GM21526 (cell line): Measurements from ENCODE around the gene ZNF318.
A peak's percentile ranks its signal among the peaks of the same experiment; 100 is the strongest.
"Not testable (repeated sequence)": the region's sequence is repeated elsewhere in the genome, so short reads cannot be mapped to it uniquely, and the experiment has no call there.

Experiments
- ATAC-seq: cut with Tn5 transposase; IDR thresholded peaks from one replicate; pipeline ENCODE4 v1.9.1; 2021; ENCODE audit warnings: moderate library complexity; ENCODE audit not compliant: unreplicated experiment, low FRiP score

The ZNF318 gene

DNA sequence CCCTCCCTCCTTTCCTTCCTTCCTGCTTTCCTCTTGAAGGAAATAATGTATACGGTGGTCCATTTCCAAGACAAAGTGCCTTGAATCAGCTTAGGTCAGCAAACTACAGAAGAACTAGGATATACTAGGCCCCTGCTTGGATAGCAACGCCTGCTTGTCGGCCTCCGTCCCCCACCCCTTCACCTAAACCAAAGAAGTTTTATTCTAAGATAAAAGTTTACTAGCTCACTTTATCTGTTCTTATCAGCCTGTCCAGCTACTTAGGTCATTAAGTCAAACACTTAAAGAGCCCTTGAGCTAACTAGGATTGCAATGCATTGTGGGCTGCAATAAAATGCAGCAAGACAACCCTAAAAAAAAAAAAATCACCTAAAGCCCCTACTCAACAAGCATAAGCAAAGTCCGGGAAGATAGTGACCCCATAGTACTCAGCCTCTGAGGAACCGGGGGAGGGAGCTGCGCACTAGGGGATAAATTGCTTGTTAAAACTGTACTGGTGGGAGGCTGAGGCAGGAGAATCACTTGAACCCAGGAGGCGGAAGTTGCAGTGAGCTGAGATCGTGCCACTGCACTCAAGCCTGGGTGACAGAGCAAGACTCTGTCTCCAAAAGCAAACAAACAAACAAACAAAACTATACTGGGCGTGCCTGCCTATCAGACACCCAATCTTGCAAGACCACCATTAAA lies 21.4 kb upstream of the ZNF318 start:
- ATAC-seq: not testable (repeated sequence)

DNA sequence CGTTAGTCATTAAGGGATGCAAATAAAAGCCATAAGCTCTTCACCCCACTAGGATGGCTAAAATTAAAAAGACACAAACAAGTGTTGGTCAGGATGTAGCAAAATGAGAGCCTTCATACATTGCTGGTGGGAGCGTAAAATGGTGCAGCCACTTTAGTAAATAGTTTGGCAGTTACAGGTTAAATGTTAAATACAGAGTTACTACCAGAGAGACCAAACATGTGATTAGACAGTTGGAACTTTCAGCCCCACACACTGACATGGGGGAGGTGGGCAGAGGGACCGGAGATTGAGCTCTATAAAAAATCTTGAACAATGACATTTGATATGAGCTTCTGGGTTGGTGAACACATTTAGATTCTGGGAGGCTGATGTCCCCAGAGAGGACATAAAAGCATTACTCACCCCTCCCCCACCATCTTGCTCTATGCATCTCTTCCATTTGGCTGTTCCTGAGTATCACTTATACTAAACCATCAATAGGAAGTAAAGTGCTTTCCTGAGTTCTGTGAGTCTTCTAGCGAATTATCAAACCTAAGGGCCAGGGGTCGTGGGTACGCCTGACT lies 20.4 kb upstream of the ZNF318 start:
- no peak for ATAC-seq

DNA sequence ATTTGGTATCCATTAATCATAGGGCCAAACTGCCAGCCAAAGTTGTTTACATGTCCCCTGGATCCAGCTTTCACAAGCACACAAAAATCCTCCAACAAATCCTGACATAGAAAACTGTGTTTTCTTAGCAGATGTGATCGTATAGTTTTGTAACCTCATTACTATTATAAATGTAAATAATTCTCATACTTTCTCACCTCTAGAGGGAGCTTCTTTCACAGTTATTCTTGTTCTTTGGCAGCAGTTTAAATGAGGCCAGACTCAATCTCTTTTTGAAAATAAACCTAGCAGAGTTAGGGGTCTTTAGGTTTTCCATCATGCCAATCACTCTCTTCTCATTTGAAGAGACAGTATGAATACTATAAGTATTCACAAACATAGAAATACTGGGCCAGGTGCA lies 17.0 kb upstream of the ZNF318 start:
- no peak for ATAC-seq

DNA sequence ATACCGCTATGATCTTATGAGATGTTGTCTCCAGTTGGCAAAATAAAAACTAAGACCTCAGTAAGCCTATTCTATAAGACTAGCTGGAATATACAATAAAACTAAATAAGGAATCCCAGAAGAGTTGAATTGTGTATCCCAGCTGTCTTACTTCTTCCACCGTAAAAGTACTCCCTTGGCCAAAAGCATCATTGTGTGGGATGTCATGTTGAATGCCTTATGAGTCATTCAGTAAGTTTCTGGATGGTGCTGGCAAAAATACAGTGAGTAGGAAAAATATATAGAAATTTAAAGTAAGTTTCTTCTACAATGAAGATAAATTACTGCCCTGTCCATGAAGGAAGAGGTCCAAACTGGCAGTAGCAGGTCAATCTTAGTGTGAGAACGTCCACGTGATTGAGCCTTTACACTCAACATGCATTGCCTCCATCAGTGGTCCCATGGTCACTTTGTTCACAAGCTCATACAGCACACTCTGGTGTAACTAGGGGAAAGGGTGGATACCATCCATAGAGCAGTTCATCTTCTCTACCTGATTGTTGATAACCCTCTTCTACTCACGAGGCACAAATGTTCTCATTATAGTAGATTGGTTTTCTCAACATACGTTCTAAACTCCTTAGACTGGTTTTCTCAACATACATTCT lies 13.7 kb upstream of the ZNF318 start:
- ATAC-seq: no peak

DNA sequence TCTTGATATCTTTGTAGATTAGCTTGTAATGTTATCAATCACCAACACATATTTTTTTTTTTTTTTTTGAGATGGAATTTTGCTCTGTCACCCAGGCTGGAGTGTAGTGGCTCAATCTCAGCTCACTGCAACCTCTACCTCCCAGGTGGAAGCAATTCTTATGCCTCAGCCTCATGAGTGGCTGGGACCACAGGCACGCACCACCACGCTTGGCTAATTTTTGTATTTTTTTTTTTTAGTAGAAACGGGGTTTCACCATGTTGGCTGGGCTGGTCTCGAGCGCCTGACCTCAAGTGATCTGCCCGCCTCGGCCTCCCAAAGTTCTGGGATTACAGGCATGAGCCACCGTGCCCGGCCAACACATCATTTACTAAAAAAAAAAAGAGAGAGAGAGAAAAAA lies 11.4 kb upstream of the ZNF318 start:
- ATAC-seq: not testable (repeated sequence)

DNA sequence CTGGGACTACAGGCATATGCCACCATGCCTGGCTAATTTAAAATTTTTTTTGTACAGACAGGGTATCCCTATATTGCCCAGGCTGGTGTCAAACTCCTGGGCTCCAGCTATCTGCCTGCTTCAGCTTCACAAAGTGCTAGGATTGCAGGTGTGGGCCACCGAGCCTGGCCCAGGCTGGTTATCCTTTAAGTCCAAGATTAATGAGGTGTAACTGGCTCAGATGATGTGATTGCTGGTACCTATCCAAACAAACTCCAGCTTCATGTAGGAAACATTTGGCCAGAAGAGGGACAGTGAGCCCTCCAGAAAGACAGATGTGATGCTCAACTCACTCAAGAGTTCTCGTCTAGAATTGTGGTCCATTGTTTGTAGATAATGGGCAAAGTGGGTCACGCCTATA lies 9.2 kb upstream of the ZNF318 start:
- ATAC-seq: no peak

DNA sequence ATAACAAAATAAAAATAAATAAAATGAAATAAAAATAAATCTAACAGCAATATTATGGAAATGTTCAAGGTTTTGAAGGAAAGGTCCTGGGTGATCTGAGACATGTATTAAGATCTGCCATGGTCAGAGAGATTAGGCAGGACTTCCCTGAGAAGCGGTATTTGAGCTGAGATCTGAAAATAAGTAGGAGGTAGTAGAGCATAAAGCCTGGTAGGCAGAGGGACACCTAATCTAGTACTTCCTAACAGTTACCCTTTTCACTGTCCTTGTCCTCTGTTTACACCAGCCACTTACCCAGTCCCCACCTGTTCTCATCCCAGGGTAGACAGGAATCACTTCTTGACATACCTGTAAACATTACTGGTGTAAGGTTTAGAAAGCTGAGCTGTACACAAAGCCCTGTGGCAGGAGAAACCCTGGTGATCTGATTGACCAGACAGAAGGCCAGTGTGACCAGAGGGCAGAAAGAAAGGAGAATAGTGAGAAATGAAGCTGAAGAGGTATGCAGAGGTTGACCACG lies 8.3 kb upstream of the ZNF318 start:
- no peak for ATAC-seq

DNA sequence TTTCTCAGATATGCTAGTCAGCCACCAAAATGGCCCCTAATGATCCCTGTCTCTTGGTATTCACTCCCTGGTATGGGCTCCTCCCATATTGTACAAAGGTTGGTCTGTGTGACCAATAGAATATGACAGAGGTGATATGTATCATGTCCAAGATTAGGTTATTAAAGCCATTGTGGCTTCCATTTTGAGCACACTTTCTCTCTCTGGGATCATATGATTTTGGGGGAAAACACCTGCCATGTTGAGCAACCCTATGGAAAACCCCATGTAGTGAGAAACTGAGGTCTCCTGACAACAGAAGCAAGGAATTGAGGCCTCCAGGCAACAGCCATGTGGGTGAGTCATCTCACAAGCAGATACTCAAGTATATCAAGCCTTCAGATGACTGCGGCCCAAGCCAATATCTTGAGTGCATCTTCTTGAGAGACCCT lies 7.1 kb upstream of the ZNF318 start:
- no peak for ATAC-seq

DNA sequence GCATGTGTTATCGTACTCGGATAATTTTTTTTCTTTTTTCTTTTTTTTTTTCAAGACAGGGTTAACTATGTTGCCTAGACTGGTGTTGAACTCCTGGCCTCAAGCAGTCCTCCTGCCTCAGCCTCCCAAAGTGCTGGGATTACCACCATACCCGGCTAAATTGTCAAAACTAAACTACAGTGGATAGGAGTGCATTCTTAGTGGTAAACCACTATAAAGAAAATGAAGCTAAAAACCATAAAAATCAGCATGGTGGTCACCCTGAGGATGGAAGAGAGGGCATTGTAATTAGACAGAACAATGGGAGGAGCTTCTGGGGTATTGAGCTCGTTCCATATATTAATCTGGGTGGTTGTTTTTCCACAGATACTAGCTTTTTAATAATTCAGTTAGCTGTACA lies 6.2 kb upstream of the ZNF318 start:
- ATAC-seq: no peak

DNA sequence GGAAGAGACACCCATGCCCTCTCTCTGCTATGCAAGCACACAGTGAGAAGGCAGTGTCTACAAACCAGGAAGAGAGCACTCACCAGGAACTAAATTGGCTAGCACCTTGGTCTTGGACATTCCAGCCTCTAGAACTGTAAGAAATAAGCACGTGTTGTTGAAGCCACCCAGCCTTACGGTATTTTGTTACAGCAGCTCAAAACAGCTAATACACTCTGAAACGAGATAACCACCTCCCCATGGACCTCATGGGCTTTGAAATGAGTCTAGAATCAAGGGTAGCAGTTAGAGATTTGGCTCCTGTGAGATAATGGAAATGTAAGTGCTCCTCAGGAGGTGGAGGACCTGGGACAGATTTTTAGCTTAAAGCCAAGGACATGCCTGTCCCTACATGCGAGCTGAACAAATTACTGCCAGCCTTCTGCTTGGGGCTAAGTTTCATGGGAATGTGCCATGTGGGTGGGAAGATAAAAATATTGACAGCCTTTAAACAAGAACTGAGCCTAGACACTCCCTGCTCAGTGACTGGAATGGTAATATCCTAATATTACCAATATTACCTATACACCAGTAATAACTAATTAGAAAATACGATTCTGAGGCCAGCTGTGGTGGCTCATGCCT lies 3.9 kb upstream of the ZNF318 start:
- no peak for ATAC-seq

DNA sequence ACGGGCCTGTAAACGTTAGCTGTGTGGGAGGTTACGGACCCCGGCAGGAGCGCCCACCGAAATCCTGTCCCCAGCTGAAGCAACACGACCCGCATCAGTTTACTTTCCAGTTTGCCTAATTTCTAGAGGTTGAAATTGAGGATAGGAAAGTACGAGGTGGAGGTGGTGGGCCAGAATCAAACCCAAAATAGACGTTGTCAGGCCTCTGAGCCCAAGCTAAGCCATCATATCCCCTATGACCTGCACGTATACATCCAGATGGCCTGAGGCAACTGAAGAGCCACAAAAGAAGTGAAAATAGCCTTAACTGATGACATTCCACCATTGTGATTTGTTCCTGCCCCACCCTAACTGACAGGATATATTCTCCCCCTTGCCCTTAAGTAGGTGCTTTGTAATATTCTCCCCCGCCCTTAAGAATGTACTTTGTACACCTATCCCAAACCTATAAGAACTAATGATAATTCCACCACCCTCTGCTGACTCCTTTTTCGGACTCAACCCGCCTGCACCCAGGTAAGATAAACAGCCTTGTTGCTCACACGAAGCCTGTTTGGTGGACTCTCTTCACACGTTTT lies 645 bp upstream of the ZNF318 start:
- peak; percentile 6 for ATAC-seq

DNA sequence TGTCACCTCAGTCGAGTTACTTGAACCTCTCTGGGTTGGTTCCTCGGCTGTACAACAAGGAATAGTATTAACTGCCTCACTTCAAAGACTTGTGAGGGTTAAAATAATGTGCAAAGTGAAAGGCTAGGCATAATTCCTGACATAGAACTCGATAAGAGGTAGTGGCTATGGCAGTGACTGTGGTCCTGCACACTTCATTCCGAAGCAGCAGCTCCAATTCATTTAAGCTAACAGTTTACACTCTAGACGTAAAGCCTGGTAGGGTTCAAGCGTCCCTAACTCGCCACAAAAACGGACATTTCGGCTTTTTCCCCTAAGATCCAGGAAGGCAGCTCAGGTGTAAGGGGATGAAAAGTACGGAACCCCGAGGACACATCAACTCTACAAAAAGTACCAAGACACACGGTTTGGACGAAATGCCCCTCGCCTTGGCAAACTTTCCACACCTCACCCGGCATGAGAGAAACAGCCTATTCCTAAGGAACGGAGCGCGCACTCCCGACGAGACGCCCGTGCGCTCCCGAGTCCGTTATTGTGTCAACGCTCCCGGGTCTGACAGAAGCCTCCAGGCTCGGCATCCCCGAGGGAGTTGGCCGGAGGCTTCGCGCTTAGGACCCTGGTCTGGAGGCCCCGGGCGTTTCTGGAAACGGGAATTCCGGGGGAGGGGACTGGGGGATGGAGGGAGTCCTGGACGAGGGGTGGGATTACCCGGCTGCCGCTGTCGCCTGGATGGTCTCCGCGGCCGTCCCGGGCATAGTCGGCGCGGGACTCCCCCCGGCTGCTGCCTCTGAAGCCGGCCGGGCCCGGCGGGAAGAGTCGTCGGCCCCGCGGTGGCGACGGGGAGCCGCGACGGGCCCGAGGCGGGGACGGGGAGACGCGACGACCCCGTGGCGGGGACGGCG lies 937 bp downstream of the ZNF318 start:
- peak; percentile 4 for ATAC-seq

DNA sequence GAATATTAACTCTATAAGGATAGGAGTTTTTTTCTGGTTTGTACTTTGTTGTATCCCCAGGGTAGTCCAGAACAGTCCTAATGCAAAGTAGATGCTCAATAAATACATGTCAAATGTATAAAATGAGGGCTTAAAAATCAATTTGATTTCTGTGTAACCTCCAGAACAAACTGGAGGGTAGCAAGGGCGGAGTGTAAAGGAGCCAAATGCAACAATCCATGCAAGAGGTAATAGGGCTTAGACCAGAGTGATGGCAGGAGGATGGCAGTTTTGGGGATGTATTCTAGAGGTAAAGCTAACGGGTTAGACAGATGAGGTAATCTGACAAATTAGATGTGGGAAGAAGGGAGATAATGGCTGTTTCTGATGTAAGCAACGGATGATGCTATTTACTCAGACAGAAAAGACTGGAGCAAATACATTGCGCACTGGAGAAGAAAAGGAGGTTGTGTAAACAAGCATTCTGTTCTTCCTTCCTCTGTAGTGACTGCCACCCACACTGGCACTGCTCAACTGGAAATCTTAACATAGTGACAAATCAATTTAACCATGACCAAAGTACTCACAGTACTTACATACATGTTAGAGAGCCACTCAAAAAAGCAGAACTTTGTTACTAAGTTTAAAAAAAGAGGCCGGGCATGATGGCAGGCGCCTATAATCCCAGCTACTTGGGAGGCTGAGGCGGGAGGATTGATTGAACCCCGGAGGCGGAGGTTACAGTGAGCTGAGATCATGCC lies 2.0 kb downstream of the ZNF318 start:
- no peak for ATAC-seq

DNA sequence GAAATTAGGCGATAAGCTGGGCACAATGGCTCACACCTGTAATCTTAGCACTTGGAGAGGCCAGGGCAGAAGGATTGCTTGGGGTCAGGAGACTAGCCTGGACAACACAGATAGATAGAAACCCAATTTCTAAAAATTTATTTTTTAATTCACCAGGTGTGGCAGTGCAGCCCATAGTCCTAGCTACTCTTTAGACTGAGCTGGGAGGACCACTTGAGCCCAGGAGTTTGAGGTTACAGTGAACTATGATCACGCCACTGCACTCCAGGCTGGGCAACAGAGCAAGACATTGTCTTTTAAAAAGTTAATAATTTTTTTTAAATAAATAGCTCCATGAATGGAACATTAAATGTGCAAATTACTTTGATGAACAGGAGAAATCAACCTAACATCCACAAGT lies 8.2 kb downstream of the ZNF318 start:
- no peak for ATAC-seq

DNA sequence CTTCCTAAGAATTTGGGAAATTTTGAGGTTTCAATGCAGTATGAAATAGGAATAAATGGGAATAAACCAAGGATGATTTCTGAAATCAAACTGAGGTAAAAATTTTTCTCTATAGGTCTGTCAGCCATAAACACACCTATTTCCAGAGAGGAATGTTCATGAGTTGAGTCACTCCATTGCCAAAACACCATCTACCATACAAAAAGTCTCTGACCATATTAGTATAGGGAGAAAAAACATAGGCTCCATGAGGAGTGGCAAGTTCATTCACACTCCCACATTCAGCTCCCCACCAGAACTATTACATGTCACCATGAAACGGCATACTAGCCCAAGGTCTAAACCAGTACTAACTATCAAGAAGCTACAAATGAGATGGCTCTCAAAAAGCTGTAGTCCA lies 9.6 kb downstream of the ZNF318 start:
- ATAC-seq: no peak

DNA sequence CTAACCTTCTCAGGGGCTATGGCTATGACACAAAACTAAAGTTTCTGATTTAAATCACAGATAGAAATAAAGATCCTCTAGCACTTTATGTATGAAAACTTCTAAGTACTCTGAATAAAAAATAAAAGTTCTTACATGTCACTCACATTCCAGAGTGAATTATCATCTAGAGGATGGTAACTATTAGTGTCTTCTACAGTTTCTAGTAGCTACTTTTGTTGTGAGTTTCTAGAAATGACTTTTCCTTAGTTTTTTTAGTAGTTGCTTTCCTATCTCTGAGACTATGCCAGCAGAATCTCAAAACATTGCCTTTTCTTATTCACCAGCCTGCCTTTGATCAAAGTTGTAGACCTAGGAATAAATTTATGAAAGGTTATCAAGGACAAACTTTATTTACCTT lies 10.1 kb downstream of the ZNF318 start:
- no peak for ATAC-seq

DNA sequence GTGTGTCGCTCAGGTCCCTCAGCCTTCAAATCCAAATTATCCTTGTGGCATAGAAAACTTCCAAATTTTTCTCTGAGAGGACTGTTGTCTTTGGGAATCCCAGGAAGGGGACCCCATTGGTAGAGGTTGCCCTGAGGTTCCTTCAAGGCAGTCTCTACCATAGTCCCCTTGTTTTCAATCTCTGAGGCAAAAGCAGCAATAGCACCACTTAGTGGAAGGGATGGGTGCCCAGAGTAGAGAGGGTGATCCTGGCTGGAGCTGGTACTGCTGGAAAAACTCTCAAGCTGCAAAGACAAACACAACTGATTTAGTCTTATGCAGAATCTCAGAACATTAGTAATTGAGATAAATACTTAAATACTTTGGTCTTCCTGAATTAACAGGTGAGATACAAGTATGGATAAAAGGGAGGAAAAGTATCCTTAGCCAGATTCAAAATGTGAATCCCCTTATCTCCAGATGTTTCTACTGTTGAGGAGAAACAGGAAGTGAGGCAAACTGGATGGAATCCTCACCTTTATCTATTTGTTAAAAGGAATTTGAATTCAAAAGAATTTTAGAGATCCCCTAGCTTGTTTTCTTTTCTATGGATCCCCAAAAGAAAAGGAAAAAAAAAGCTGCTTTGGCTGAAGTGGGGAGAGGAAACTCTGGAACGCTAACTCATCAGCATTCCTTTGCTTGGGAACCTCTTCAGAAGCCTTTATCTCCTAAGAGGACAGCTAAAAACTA lies 13.4 kb downstream of the ZNF318 start:
- ATAC-seq: no peak

DNA sequence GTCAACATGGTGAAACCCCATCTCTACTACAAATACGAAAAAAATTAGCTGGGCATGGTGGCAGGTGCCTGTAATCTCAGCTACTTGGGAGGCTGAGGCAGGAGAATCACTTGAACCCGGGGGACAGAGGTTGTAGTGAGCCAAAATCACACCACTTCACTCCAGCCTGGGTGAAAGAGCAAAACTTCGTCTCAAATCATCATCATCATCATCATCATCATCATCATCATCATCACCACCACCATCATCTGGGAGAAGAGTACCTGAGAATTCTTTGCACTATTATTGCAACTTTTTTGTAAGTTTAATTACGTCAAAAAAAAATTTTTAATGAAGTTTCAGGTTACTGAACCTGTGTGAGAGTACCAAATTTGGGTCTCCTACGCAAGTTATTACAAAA lies 17.5 kb downstream of the ZNF318 start:
- not testable (repeated sequence) for ATAC-seq

DNA sequence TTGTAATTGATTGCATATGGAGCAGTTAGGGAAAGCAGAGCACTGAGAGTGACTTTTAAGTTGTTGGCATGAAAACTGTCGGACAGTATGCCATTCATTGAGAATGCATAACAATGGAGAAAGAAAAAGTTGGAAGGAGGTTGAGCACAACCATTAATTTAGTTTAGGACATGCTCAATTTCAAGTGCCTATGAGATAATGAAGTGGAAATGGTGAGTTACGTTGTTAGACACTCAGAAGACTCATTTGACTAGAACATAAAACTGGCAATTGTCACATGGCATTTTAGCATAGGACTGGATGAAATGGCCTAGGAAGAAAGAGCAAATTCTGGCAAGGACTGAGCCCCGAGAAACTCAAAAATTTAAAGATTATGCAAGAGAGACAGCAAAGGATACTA lies 22.0 kb downstream of the ZNF318 start:
- no peak for ATAC-seq
